ENCODE results near the gene TMEM190. TPM values are rescaled to one million over a fixed set of nuclear protein-coding genes. Genes with fewer than 3 reads are reported as not detected.

TMEM190 gene
- total and polyA plus RNA-seq, 10 donors = 0.20 TPM; not detected in 9

- WGBS, 5 donors = 84 to 89% (median 85%) methylated on average over 16 to 27 of the region's 27 CpGs
- Histone ChIP-seq H3K4me3 (no peak within 1 kb of the TSS), H3K36me3 (no peaks in the 10 kb centered on the region), H3K27ac (no peak within 1 kb of the TSS), H3K9me3 (no peaks in the 10 kb centered on the region), H3K4me1 (no peaks in the 10 kb centered on the region), H3K27me3 (replicated peaks in 1 of 7) (peaks cover 0 to 48% (median 4%) of the 10 kb centered on the region in 7 donors)
- DNase-seq = no peak
- TF ChIP-seq CTCF (IDR thresholded peaks at IDR 0.05 in 8 of 11, conservative IDR thresholded peaks at IDR 0.05 in 3 of 11) (no peak), POLR2AphosphoS5 (IDR thresholded peaks at IDR 0.05) (no peak), POLR2A (IDR thresholded peaks at IDR 0.05) (no peak)
- intact Hi-C loops (cut with DNase I; ENCODE audit: low total_unique reads) = no loop called here
These were observed 13.5 kb upstream of the TMEM190 start, which contains the start of gene GARIN5B for GRCh38 chr19:55362990-55363716. GARIN5B (minus strand) TSS chr19:55363260; CDS start chr19:55363066, 194 bp downstream.

- no peak for TF ChIP-seq POLR2A (IDR thresholded peaks at IDR 0.05)
- TF ChIP-seq CTCF (IDR thresholded peaks at IDR 0.05 in 8 of 11, conservative IDR thresholded peaks at IDR 0.05 in 3 of 11) = no peak
- no peak for TF ChIP-seq POLR2AphosphoS5 (IDR thresholded peaks at IDR 0.05)
- H3K4me1 ChIP-seq = peaks cover 0 to 17% (median 13%) of the 10 kb centered on the region in 6 donors
- no peak overlapping the region for H3K27ac ChIP-seq
- H3K9me3 ChIP-seq = no peaks in the 10 kb centered on the region
- no peaks in the 10 kb centered on the region for H3K36me3 ChIP-seq
- intact Hi-C loops (cut with DNase I; ENCODE audit: low total_unique reads) = no loop called here
- DNase-seq = no peak
- no peak overlapping the region for H3K4me3 ChIP-seq
- H3K27me3 ChIP-seq (replicated peaks in 1 of 7) = peaks cover 2 to 60% (median 22%) of the 10 kb centered on the region in 7 donors
- WGBS, 5 donors = 87 to 91% (median 89%) methylated on average over 8 of the region's 8 CpGs
These were observed 11.4 kb upstream of the TMEM190 start for GRCh38 chr19:55365245-55365644.

GRCh38 chr19:55365964-55366363, 10.7 kb upstream of the TMEM190 start:
- Histone ChIP-seq H3K27ac (no peak overlapping the region), H3K27me3 (replicated peaks in 1 of 7) (peaks cover 2 to 67% (median 30%) of the 10 kb centered on the region in 7 donors), H3K36me3 (no peaks in the 10 kb centered on the region), H3K4me3 (no peak overlapping the region), H3K4me1 (peaks cover 0 to 21% (median 15%) of the 10 kb centered on the region in 6 donors), H3K9me3 (no peaks in the 10 kb centered on the region)
- 76 to 86% (median 79%) methylated on average over 13 to 19 of the region's 19 CpGs for WGBS, 5 donors
- TF ChIP-seq CTCF (IDR thresholded peaks at IDR 0.05 in 8 of 11, conservative IDR thresholded peaks at IDR 0.05 in 3 of 11) (no peak), POLR2A (IDR thresholded peaks at IDR 0.05) (no peak), POLR2AphosphoS5 (IDR thresholded peaks at IDR 0.05) (no peak)
- intact Hi-C loops (cut with DNase I; ENCODE audit: low total_unique reads) = no loop called here
- no peak for DNase-seq

- intact Hi-C loops (cut with DNase I; ENCODE audit: low total_unique reads) = no loop called here
- no peak for TF ChIP-seq POLR2AphosphoS5 (IDR thresholded peaks at IDR 0.05)
- no peak for TF ChIP-seq POLR2A (IDR thresholded peaks at IDR 0.05)
- TF ChIP-seq CTCF (IDR thresholded peaks at IDR 0.05 in 8 of 11, conservative IDR thresholded peaks at IDR 0.05 in 3 of 11) = no peak
- WGBS, 5 donors = 63 to 86% (median 73%) methylated on average over 3 of the region's 3 CpGs
These were observed 9.8 kb upstream of the TMEM190 start for GRCh38 chr19:55366790-55367189.

More at GRCh38 chr19:55366790-55367189, 9.8 kb upstream of the TMEM190 start:
- no peaks in the 10 kb centered on the region for H3K9me3 ChIP-seq
- H3K4me1 ChIP-seq = peaks cover 0 to 21% (median 15%) of the 10 kb centered on the region in 6 donors
- no peak overlapping the region for H3K27ac ChIP-seq
- H3K27me3 ChIP-seq (replicated peaks in 1 of 7) = peaks cover 5 to 75% (median 38%) of the 10 kb centered on the region in 7 donors
- DNase-seq = no peak
- no peaks in the 10 kb centered on the region for H3K36me3 ChIP-seq
- no peak overlapping the region for H3K4me3 ChIP-seq
